ENCODE results near the gene STK35.

DNA sequence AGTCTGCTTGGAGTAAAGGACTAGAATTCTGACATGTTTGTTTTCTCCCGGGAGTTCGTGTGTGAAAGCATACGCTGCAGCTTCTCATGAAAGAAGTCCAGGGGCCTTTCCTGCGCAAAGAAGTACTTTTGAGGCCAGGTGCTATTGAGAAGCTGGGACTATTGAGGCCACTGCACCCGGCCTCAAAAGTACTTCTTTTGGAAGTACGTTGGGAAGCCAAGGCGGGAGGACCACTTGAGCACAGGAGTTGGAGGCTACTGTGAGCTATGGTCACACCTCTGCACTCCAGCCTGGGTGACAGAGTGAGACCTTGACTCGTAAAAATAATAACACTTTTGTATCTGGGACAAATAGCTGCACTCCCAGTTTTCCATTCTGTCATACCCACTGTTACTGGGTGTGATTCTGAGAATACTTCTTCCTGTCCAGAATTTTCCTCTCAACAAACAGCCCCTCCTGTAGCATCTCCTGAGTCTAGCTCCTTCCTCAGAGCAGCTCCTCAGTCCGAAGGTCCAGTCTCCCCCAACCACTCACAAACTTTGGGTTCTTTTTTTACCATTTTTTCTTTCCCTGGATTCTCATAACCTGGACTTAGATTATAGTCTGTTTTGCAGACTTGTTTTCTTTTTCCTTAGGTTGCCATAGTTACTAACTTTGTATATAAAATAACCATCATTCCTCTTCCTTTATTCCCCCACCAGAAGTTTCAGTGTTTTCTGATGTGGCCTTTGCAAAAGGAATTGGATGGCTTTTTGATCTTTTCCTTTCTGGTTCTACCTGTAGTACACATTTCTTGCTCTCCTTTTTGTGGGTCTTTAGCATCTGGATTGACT is 12.7 kb downstream of the STK35 start:
- TF ChIP-seq, protein P1, sequence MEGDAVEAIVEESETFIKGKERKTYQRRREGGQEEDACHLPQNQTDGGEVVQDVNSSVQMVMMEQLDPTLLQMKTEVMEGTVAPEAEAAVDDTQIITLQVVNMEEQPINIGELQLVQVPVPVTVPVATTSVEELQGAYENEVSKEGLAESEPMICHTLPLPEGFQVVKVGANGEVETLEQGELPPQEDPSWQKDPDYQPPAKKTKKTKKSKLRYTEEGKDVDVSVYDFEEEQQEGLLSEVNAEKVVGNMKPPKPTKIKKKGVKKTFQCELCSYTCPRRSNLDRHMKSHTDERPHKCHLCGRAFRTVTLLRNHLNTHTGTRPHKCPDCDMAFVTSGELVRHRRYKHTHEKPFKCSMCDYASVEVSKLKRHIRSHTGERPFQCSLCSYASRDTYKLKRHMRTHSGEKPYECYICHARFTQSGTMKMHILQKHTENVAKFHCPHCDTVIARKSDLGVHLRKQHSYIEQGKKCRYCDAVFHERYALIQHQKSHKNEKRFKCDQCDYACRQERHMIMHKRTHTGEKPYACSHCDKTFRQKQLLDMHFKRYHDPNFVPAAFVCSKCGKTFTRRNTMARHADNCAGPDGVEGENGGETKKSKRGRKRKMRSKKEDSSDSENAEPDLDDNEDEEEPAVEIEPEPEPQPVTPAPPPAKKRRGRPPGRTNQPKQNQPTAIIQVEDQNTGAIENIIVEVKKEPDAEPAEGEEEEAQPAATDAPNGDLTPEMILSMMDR (IDR thresholded peaks at IDR 0.05): no peak
- TF ChIP-seq POLR2A (IDR thresholded peaks at IDR 0.05): no peak

Data from ovary (tissue), 3 donors.